Ammon's horn (tissue), 1 donor: ENCODE measurements around the gene PLEKHM1.

Experiments
- DNase-seq: peaks from one replicate; pipeline ENCODE4 v3.0.0-alpha.2; 2016; ENCODE audit warnings: low spot score

The PLEKHM1 gene

DNA sequence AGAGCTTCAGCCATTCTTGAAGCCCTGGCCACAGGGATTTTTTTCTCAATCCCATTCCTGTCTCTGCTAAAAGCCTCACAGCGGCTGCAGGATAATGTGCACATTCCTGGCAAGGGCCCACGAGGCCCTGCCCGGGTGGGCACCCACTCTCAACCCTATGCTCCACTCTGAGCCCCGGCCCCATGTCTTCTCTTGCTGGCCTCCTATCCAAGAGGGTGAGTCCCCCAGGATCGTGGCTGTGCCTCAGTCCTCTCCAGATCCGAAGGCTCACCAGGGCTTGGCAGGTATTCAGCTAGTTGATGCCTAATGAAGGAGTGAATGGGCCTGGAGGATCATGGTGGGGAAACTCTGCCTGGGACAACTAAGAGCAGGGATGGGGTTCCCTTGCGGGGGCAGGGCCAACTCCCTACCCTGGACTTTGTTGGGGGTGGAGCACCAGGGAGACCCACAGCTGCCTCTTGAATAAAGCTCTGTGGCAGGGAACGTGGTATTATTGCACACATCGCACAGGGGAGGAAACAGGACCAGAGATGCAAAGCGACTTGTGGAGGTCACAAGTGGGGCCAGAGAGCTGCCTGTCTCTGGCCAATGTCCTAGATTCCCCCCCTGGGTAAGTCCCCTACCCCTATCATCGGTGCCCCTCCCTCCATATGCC lies 63.2 kb downstream of the PLEKHM1 start:
- DNase-seq = no peak

GRCh38 chr17:45426561-45426960 lies 64.0 kb downstream of the PLEKHM1 start:
- DNase-seq = no peak

GRCh38 chr17:45425984-45426413 lies 64.5 kb downstream of the PLEKHM1 start:
- no peak for DNase-seq

- DNase-seq = no peak
Measured at GRCh38 chr17:45425125-45425983, 65.2 kb downstream of the PLEKHM1 start.

- no peak for DNase-seq
Measured at GRCh38 chr17:45424769-45425124, 65.8 kb downstream of the PLEKHM1 start.

DNA sequence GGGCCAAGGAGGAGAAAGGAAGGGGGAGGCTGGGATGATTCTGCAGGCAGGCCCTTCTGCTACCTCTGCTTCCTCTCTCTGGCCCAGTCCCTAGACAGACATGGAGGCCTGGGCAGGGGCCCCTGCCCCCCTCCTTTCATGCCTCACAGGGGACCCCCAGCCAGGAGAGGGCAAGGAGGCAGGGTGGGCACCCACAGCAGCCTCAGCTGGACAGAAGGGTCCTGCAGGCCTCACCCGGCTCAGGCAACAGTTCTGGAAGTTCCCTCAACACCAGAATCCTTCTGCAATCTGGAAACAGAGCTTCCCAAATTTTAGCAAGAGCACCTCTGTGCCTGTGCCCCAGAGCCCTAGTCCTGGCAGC lies 66.6 kb downstream of the PLEKHM1 start:
- no peak for DNase-seq

DNA sequence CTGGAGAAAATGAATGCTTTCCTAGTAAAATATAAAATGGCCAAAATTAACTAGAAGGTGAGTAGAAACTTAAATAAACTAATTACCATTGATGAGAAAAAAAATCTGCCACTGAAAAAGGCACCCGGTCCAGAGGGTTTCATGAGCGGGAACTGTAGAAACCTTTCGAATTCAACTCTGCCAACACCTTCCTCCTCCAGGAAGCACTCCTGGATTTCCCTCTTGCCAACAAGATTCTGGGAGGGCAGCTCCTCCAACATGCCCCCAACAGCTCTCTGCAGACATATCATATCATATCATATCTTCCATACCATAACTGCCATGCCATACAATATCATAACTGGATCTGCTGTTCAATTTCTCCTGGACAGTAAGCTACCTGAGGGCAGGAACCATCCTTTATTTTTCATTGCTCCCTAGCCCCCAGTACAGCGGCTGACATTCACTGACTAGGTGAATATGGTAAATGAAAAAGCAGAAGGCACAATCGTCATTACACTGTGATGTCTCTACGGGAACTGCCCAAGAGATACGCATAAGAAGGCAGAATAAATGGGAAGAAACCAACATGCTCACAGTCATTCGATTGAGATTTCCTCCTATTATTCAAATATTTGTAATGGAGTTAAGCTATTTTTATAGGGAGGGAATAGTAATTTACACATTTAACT lies 67.1 kb downstream of the PLEKHM1 start:
- DNase-seq = no peak

GRCh38 chr17:45414990-45415881 lies 75.3 kb downstream of the PLEKHM1 start:
- DNase-seq = peak; percentile 50

- peak; percentile 58 for DNase-seq
Measured at GRCh38 chr17:45413498-45413923, 77.0 kb downstream of the PLEKHM1 start.

DNA sequence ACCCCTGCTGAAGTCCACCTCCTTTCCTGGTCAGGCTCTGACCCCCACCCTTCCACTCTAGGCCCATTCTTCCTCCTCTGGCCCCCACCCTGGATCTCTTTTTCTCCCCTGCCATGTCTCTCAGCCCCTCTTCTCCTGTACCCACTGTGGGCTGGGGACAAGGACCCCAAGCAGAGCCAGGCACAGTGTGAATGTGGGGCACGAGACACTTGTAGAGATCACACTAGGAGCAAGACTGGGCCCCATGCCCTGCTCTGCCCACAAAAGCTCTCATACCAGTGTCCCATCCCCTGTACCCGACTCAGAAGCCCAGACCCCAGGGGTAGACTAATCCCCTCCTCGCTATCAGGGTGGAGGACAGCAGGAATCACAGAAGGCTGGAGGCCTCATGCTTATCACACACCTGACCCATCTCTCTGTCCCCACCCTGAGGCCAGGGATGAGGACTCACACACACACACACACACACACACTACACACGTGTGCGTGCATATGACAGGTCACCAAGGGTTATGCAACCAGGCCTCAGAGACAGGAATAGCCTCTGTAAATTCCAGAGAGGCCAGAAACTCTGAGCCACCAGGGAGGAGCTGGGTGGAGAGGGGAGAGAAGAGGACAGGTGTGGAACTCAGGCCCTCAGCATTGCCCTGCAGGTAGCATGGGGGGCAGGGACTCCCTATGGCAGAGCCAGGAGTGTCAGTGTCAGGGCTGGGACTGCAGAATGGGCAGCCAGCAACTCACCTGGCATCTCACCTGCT lies 79.0 kb downstream of the PLEKHM1 start:
- no peak for DNase-seq

- peak; percentile 70 for DNase-seq
Measured at GRCh38 chr17:45410144-45411091, 80.1 kb downstream of the PLEKHM1 start.

GRCh38 chr17:45409659-45410076 lies 80.9 kb downstream of the PLEKHM1 start:
- no peak for DNase-seq

GRCh38 chr17:45408611-45409421 lies 81.7 kb downstream of the PLEKHM1 start:
- no peak for DNase-seq

GRCh38 chr17:45406107-45406506 lies 84.4 kb downstream of the PLEKHM1 start:
- no peak for DNase-seq

GRCh38 chr17:45405250-45406086 lies 85.1 kb downstream of the PLEKHM1 start:
- DNase-seq = no peak

- DNase-seq = no peak
Measured at GRCh38 chr17:45404870-45405249, 85.7 kb downstream of the PLEKHM1 start.

- DNase-seq = no peak
Measured at GRCh38 chr17:45403906-45404490, 86.5 kb downstream of the PLEKHM1 start.

- no peak for DNase-seq
Measured at GRCh38 chr17:45402916-45403315, 87.6 kb downstream of the PLEKHM1 start.
